GM06990 (cell line): ENCODE measurements around the gene ZP1.

Experiments
- DNase-seq: peaks from one replicate; pipeline ENCODE4 v3.0.0-alpha.2; 2011; ENCODE audit not compliant: insufficient read length; ENCODE audit errors: extremely low read depth
- H3K27me3 ChIP-seq: replicated peaks from 2 replicates; pipeline ENCODE4 v1.6.0; 2011; ENCODE audit warnings: low read length; ENCODE audit not compliant: control insufficient read depth, insufficient read depth
- H3K36me3 ChIP-seq: 2 replicates; pipeline ENCODE4 v1.5.1; 2011; ENCODE audit warnings: low read length; ENCODE audit not compliant: control insufficient read depth, insufficient read depth
- H3K4me3 ChIP-seq: replicated peaks from 2 replicates; pipeline ENCODE4 v1.5.1; 2011; ENCODE audit warnings: low read depth, mild to moderate bottlenecking, control low read depth, low read length
- CTCF ChIP-seq: IDR thresholded peaks from 2 replicates; pipeline ENCODE4 v1.5.1; 2011; ENCODE audit warnings: low read length, control low read depth, mild to moderate bottlenecking, inconsistent platforms; ENCODE audit not compliant: insufficient read depth, poor library complexity, severe bottlenecking

ZP1 gene

GRCh38 chr11:60921259-60921658, 53.9 kb downstream of the ZP1 start:
- TF ChIP-seq CTCF: no peak

GRCh38 chr11:60921777-60922335, 54.5 kb downstream of the ZP1 start:
- Histone ChIP-seq H3K4me3 (no peak overlapping the region), H3K27me3 (no peaks in the 10 kb centered on the region), H3K36me3 (peaks cover 20% of the 10 kb centered on the region)
- no peak for DNase-seq
- TF ChIP-seq CTCF: no peak

More at GRCh38 chr11:60921259-60921658, 53.9 kb downstream of the ZP1 start:
- Histone ChIP-seq H3K27me3 (no peaks in the 10 kb centered on the region), H3K36me3 (peaks cover 20% of the 10 kb centered on the region), H3K4me3 (no peak overlapping the region)
- no peak for DNase-seq

- peaks cover 20% of the 10 kb centered on the region for H3K36me3 ChIP-seq
- DNase-seq: no peak
- H3K27me3 ChIP-seq: no peaks in the 10 kb centered on the region
- H3K4me3 ChIP-seq: no peak overlapping the region
- TF ChIP-seq CTCF: no peak
These were observed 55.6 kb downstream of the ZP1 start for GRCh38 chr11:60922906-60923305.

GRCh38 chr11:60923326-60923725, 56.0 kb downstream of the ZP1 start:
- TF ChIP-seq CTCF: peak; percentile 6
- Histone ChIP-seq H3K36me3 (peaks cover 20% of the 10 kb centered on the region), H3K27me3 (no peaks in the 10 kb centered on the region), H3K4me3 (no peak overlapping the region)
- DNase-seq: no peak

GRCh38 chr11:60923800-60924109, 56.4 kb downstream of the ZP1 start:
- Histone ChIP-seq H3K36me3 (peaks cover 20% of the 10 kb centered on the region), H3K4me3 (peak overlapping the region; percentile 63; the same call in 1 of the 2 replicates), H3K27me3 (no peaks in the 10 kb centered on the region)
- no peak for DNase-seq
- no peak for TF ChIP-seq CTCF
